Endodermal cell (in vitro differentiated cells): ENCODE measurements around the gene CCDC61. TPM values are rescaled to one million over a fixed set of nuclear protein-coding genes. Genes with fewer than 3 reads are reported as not detected.

ENCODE experiments used
- DNase-seq: peaks from one replicate; pipeline ENCODE4 v3.0.0-alpha.2; 2017
- H3K27ac ChIP-seq: 2 replicates; pipeline ENCODE4 v1.5.1; 2013; ENCODE audit warnings: mild to moderate bottlenecking, low read depth, low read length, moderate library complexity
- H3K27me3 ChIP-seq: 2 replicates; pipeline ENCODE4 v1.6.1; 2013; ENCODE audit warnings: mild to moderate bottlenecking, low read length, moderate library complexity; ENCODE audit not compliant: insufficient read depth, control insufficient read depth, poor library complexity, severe bottlenecking
- H3K36me3 ChIP-seq: 2 replicates; pipeline ENCODE4 v1.7.0; 2013; ENCODE audit warnings: mild to moderate bottlenecking, low read length, moderate library complexity; ENCODE audit not compliant: control insufficient read depth, insufficient read depth
- H3K4me1 ChIP-seq: one replicate; pipeline ENCODE4 v1.7.0; 2013; ENCODE audit warnings: low read length; ENCODE audit not compliant: control insufficient read depth, insufficient read depth
- H3K4me3 ChIP-seq: 2 replicates; pipeline ENCODE4 v1.5.1; 2013; ENCODE audit warnings: mild to moderate bottlenecking, low read length, moderate library complexity
- H3K9ac ChIP-seq: 2 replicates; pipeline ENCODE4 v1.6.1; 2013; ENCODE audit warnings: mild to moderate bottlenecking, low read length, moderate library complexity; ENCODE audit not compliant: poor library complexity, severe bottlenecking; ENCODE audit errors: extremely low read depth
- H3K9me3 ChIP-seq: 2 replicates; pipeline ENCODE4 v1.6.1; 2013; ENCODE audit warnings: mild to moderate bottlenecking, low read length, moderate library complexity; ENCODE audit not compliant: control insufficient read depth
- H3K27ac Mint-ChIP-seq: 2 replicates; pipeline ENCODE4 v1.8.0; 2020; ENCODE audit warnings: mixed read lengths
- H3K27me3 Mint-ChIP-seq: 2 replicates; pipeline ENCODE4 v1.8.0; 2021; ENCODE audit warnings: mild to moderate bottlenecking, mixed read lengths; ENCODE audit not compliant: insufficient read depth
- H3K36me3 Mint-ChIP-seq: 2 replicates; pipeline ENCODE4 v1.8.0; 2020; ENCODE audit warnings: low read depth, mixed read lengths
- H3K4me1 Mint-ChIP-seq: 2 replicates; pipeline ENCODE4 v1.8.0; 2020; ENCODE audit warnings: mixed read lengths
- H3K4me3 Mint-ChIP-seq: 2 replicates; pipeline ENCODE4 v1.8.0; 2020; ENCODE audit warnings: mild to moderate bottlenecking, moderate library complexity, mixed read lengths
- H3K9me3 Mint-ChIP-seq: 2 replicates; pipeline ENCODE4 v1.8.0; 2020; ENCODE audit warnings: mild to moderate bottlenecking, mixed read lengths
- WGBS, 2 experiments: methylation state at CpG; one replicate each; pipeline versions ENCODE4 v1.1.5 to v1.1.7; 2013; ENCODE audit warnings: missing lambda C conversion rate in 2 of 2, mixed read lengths in 1 of 2; ENCODE audit not compliant: insufficient coverage in 1 of 2, insufficient read length in 1 of 2; 5-methylcytosine and 5-hydroxymethylcytosine counted together
- total RNA-seq, 2 donors: library from RNA; stranded (reverse); fragmentation: NEBNext Ultra II Directional in 1 of 2; extraction: Animal tissue kit (Norgen Biotek cat#: 25700) in 1 of 2; gene quantifications; 2 replicates in 1 of 2; 3 replicates in 1 of 2; pipeline ENCODE4 v1.2.1, GENCODE V29; 2021
- TF ChIP-seq, protein P1 (sequence below): fragments of 200-600 bp; sonication (generic); conservative IDR thresholded peaks from 2 replicates; pipeline ENCODE4 v1.5.0; 2021; ENCODE audit warnings: antibody characterized with exemption, mild to moderate bottlenecking

The CCDC61 gene
- total RNA-seq, 2 donors from 2014 or later, result 23.2 to 23.6 TPM

GRCh38 chr19:45973553-45974338 lies 21.5 kb upstream of the CCDC61 start, which contains the start of gene NOVA2:
Gene NOVA2, minus strand, starts transcription at chr19:45973865. Its CDS starts 514 bp downstream, at chr19:45973351.
- H3K27me3 ChIP-seq, result peaks cover 76% of the 10 kb centered on the region
- Mint-ChIP-seq H3K9me3 (no peaks in the 10 kb centered on the region), H3K4me1 (no peaks in the 10 kb centered on the region), H3K4me3 (peak within 1 kb of the TSS; percentile 32), H3K27me3 (peaks cover 88% of the 10 kb centered on the region), H3K27ac (no peak within 1 kb of the TSS), H3K36me3 (no peaks in the 10 kb centered on the region)
- no peak within 1 kb of the TSS for H3K9ac ChIP-seq
- no peak within 1 kb of the TSS for H3K4me3 ChIP-seq
- 7 to 18% methylated on average over 18 to 52 of the region's 58 CpGs for WGBS, 2 experiments
- peak; percentile 98 for DNase-seq
- TF ChIP-seq, protein P1, sequence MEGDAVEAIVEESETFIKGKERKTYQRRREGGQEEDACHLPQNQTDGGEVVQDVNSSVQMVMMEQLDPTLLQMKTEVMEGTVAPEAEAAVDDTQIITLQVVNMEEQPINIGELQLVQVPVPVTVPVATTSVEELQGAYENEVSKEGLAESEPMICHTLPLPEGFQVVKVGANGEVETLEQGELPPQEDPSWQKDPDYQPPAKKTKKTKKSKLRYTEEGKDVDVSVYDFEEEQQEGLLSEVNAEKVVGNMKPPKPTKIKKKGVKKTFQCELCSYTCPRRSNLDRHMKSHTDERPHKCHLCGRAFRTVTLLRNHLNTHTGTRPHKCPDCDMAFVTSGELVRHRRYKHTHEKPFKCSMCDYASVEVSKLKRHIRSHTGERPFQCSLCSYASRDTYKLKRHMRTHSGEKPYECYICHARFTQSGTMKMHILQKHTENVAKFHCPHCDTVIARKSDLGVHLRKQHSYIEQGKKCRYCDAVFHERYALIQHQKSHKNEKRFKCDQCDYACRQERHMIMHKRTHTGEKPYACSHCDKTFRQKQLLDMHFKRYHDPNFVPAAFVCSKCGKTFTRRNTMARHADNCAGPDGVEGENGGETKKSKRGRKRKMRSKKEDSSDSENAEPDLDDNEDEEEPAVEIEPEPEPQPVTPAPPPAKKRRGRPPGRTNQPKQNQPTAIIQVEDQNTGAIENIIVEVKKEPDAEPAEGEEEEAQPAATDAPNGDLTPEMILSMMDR, result no peak
- no peaks in the 10 kb centered on the region for H3K9me3 ChIP-seq
- no peaks in the 10 kb centered on the region for H3K36me3 ChIP-seq
- no peaks in the 10 kb centered on the region for H3K4me1 ChIP-seq
- no peak within 1 kb of the TSS for H3K27ac ChIP-seq

DNA sequence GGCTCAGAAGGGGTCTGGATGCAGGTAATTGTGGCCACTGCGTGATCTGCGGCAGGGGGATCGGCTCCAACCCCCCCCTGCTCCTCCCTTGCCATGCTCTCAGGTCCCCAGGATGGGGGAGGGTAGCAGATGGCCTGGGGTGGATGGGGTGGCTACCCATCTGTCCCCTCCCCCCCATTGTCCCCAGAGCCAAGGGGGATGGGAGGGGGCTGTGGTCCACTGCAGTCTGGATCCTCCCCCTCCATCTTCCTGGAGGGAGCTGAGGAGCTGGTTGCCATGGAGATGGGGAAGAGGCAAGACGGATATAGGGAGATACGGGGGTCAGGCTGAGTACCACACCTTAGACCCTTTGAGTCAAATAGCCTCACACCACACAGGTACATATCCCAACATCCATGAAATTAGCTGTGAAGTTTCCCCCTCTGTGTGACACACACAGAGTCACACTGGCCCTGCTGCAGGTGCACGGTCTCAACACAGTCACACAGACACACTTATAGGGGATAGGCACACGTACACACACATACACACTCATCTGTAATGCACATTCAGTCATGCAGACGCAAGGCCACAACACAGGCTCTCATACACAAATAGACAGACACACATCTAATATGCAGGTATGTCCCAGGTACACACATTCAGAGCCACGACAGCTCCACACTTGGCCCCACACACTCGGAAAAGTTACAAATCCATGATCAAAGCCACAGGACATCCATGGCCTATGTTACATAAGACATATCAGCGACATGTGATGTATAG lies 19.8 kb upstream of the CCDC61 start:
- no peaks in the 10 kb centered on the region for H3K4me1 ChIP-seq
- H3K36me3 Mint-ChIP-seq, result no peaks in the 10 kb centered on the region
- H3K27ac Mint-ChIP-seq, result no peak overlapping the region
- WGBS, 2 experiments, result 86 to 94% methylated on average over 2 to 11 of the region's 11 CpGs
- H3K9me3 Mint-ChIP-seq, result no peaks in the 10 kb centered on the region
- no peak overlapping the region for H3K4me3 ChIP-seq
- peaks cover 75% of the 10 kb centered on the region for H3K27me3 Mint-ChIP-seq
- TF ChIP-seq, protein P1, result no peak
- H3K4me1 Mint-ChIP-seq, result no peaks in the 10 kb centered on the region
- peak overlapping the region; percentile 21 for H3K27ac ChIP-seq
- H3K4me3 Mint-ChIP-seq, result no peak overlapping the region
- H3K9ac ChIP-seq, result no peak overlapping the region
- H3K9me3 ChIP-seq, result no peaks in the 10 kb centered on the region
- DNase-seq, result no peak
- H3K36me3 ChIP-seq, result no peaks in the 10 kb centered on the region
- peaks cover 61% of the 10 kb centered on the region for H3K27me3 ChIP-seq

- Histone ChIP-seq H3K9me3 (no peaks in the 10 kb centered on the region), H3K36me3 (no peaks in the 10 kb centered on the region), H3K27me3 (peaks cover 54% of the 10 kb centered on the region), H3K4me3 (no peak overlapping the region), H3K4me1 (no peaks in the 10 kb centered on the region), H3K27ac (peak overlapping the region; percentile 17), H3K9ac (no peak overlapping the region)
- DNase-seq, result no peak
- H3K4me1 Mint-ChIP-seq, result peaks cover 2% of the 10 kb centered on the region
- no peaks in the 10 kb centered on the region for H3K36me3 Mint-ChIP-seq
- H3K27me3 Mint-ChIP-seq, result peaks cover 69% of the 10 kb centered on the region
- TF ChIP-seq, protein P1, result no peak
- no peak overlapping the region for H3K4me3 Mint-ChIP-seq
- WGBS, 2 experiments, result 63 to 82% methylated on average over 10 to 14 of the region's 14 CpGs
- H3K27ac Mint-ChIP-seq, result no peak overlapping the region
- no peaks in the 10 kb centered on the region for H3K9me3 Mint-ChIP-seq
Measured at GRCh38 chr19:45976178-45976577, 19.1 kb upstream of the CCDC61 start.
